Measurements from ENCODE around the gene GAMT.

Gene GAMT

GRCh38 chr19:1399079-1399478, 2.3 kb downstream of the GAMT start:
- DNase-seq: no peak

- DNase-seq: no peak
Observed at GRCh38 chr19:1397838-1398237, 3.5 kb downstream of the GAMT start.

- DNase-seq: no peak
Observed at GRCh38 chr19:1396768-1397679, 4.3 kb downstream of the GAMT start.

- no peak for DNase-seq
Observed at GRCh38 chr19:1396019-1396767, 5.1 kb downstream of the GAMT start.

- DNase-seq: no peak
Observed at GRCh38 chr19:1395194-1396018, 5.9 kb downstream of the GAMT start.

- DNase-seq: no peak
Observed at GRCh38 chr19:1394252-1395193, 6.8 kb downstream of the GAMT start.

GRCh38 chr19:1393841-1394240, 7.5 kb downstream of the GAMT start:
- DNase-seq: no peak

GRCh38 chr19:1392939-1393530, 8.3 kb downstream of the GAMT start:
- no peak for DNase-seq

GRCh38 chr19:1392407-1392806, 8.9 kb downstream of the GAMT start:
- no peak for DNase-seq

GRCh38 chr19:1390890-1391423, 10.4 kb downstream of the GAMT start:
- DNase-seq: no peak

- DNase-seq: no peak
Observed at GRCh38 chr19:1389033-1389940, 12.1 kb downstream of the GAMT start.

GRCh38 chr19:1388637-1389026, 12.7 kb downstream of the GAMT start:
- no peak for DNase-seq

- no peak for DNase-seq
Observed at GRCh38 chr19:1387684-1388636, 13.4 kb downstream of the GAMT start.

- no peak for DNase-seq
Observed at GRCh38 chr19:1386945-1387683, 14.2 kb downstream of the GAMT start.

- no peak for DNase-seq
Observed at GRCh38 chr19:1385816-1386215, 15.5 kb downstream of the GAMT start.

- DNase-seq: no peak
Observed at GRCh38 chr19:1384478-1385110, 16.7 kb downstream of the GAMT start.

- no peak for DNase-seq
Observed at GRCh38 chr19:1384085-1384462, 17.3 kb downstream of the GAMT start.

All from CD4-positive, alpha-beta T cell treated with Interleukin-4 for 4 hours (primary cell).